HFF-Myc (cell line): ENCODE data around the gene NBAS.
"Not testable (repeated sequence)": the region's sequence is repeated elsewhere in the genome, so short reads cannot be mapped to it uniquely, and the experiment has no call there.

Source experiments
- DNase-seq: peaks from one replicate; pipeline ENCODE4 v3.0.0-alpha.2; 2011; ENCODE audit warnings: low read depth; ENCODE audit errors: extremely low read depth
- H3K4me3 ChIP-seq: replicated peaks from 2 replicates; pipeline ENCODE4 v1.5.1; 2011; ENCODE audit warnings: low read depth, mild to moderate bottlenecking, control low read depth, low read length
- TF ChIP-seq, protein P1 (sequence below): IDR thresholded peaks from 2 replicates; pipeline ENCODE4 v1.5.1; 2012; ENCODE audit warnings: mild to moderate bottlenecking, low read depth, low read length, control low read depth; ENCODE audit errors: missing control alignments

Gene NBAS

GRCh38 chr2:15334644-15335326 is 226.3 kb downstream of the NBAS start:
- TF ChIP-seq, protein P1, sequence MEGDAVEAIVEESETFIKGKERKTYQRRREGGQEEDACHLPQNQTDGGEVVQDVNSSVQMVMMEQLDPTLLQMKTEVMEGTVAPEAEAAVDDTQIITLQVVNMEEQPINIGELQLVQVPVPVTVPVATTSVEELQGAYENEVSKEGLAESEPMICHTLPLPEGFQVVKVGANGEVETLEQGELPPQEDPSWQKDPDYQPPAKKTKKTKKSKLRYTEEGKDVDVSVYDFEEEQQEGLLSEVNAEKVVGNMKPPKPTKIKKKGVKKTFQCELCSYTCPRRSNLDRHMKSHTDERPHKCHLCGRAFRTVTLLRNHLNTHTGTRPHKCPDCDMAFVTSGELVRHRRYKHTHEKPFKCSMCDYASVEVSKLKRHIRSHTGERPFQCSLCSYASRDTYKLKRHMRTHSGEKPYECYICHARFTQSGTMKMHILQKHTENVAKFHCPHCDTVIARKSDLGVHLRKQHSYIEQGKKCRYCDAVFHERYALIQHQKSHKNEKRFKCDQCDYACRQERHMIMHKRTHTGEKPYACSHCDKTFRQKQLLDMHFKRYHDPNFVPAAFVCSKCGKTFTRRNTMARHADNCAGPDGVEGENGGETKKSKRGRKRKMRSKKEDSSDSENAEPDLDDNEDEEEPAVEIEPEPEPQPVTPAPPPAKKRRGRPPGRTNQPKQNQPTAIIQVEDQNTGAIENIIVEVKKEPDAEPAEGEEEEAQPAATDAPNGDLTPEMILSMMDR: no peak
- H3K4me3 ChIP-seq: no peak overlapping the region
- no peak for DNase-seq

DNA sequence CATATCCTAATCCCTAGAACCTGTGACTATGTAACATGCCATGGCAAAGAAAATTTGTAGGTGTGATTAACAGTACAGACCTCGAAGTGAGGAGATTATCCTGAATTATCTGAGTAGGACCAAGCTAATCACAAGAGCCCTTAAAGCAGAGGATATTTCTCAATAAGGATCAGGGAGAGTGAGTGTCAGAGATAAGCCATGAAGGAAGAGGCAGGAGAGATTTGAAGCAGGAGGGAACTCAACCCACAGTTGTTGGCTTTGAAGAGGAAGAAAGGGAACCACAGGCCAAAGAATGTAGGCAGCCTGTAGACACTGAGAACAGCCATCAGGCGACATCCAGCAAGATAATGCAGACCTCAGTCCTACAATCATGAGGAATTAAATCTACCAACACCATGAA is 229.3 kb downstream of the NBAS start:
- no peak for DNase-seq
- TF ChIP-seq, protein P1: no peak
- H3K4me3 ChIP-seq: no peak overlapping the region

- H3K4me3 ChIP-seq: no peak overlapping the region
- TF ChIP-seq, protein P1: no peak
- no peak for DNase-seq
Measured at GRCh38 chr2:15325296-15325695, 235.8 kb downstream of the NBAS start.

DNA sequence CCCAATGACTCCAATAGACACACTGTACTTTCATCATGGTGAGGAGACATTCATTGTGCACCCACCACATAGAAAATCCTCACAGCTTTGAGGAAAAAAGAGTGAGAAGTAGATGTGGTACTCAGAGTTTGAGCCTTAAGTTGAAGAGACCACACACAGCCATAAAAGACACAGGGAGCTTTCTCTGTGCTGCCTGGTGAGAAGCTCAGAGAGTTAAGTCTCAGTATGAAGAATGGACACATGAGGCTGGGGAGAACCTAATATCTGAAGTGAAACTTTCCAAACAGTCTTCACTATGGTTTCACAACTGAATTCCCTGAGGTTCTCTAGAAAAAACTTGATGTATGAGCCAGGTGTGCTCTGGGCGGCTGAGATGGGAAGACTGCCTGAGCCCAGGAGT is 237.9 kb downstream of the NBAS start:
- H3K4me3 ChIP-seq: no peak overlapping the region
- TF ChIP-seq, protein P1: no peak
- DNase-seq: no peak

DNA sequence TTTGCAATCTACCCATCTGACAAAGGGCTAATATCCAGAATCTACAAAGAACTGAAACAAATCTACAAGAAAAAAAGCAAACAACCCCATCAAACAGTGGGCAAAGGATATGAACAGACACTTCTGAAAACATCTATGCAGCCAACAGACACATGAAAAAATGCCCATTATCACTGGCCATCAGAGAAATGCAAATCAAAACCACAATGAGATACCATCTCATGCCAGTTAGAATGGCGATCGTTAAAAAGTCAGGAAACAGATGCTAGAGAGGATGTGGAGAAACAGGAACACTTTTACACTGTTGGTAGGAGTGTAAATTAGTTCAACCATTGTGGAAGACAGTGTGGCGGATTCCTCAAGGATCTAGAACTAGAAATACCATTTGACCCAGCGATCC is 239.7 kb downstream of the NBAS start:
- H3K4me3 ChIP-seq, DNase-seq: not testable (repeated sequence)

DNA sequence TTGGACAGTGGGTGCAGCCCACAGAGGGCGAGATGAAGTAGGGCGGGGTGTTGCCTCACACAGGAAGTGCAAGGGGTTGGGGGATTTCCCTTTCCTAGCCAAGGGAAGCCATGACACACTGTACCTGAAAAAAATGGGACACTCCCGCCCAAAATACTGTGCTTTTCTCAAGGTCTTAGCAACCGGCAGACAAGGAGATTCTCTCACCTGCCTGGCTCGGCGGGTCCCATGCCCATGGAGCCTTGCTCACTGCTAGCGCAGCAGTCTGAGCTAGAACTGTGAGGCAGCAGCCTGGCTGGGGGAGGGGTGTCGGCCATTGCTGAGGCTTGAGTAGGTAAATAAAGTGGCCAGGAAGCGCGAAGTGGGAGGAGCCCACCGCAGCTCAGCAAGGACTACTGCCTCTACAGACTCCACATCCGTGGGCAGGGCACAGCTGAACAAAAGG is 244.7 kb downstream of the NBAS start:
- no peak for DNase-seq

DNA sequence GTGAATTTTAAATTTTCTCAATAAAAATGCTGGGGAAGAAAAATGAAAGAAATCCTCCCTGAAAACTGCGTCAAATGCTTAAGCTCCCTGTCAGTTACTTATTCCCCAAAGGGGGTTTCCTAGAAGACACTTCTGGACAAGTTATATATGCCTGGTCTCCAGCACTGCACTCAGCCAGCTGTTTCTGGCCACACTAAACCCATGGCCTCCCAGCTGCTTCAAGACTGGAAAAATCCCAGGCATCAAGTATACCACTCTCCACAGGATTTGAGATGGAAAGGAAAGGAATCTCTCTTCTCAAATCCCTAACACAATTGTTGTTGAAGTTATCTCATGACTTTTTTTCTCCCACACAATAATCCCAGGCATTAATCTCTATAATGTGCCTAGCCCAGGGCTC is 245.7 kb downstream of the NBAS start:
- TF ChIP-seq, protein P1: no peak
- H3K4me3 ChIP-seq: no peak overlapping the region
- no peak for DNase-seq

More for the DNA sequence above, 244.7 kb downstream of the NBAS start:
- TF ChIP-seq, protein P1: no peak
- H3K4me3 ChIP-seq: no peak overlapping the region
